Coronary artery (tissue), 2 donors: ENCODE data around the gene ZCWPW2.

Experiments
- DNase-seq: peaks from one replicate; pipeline ENCODE4 v3.0.0-alpha.2; 2017; ENCODE audit warnings: low spot score
- H3K27ac ChIP-seq, 2 donors: fragments of 200-600 bp; sonication (generic); one replicate each; pipeline ENCODE4 v1.5.1; 2016 to 2019
- H3K4me3 ChIP-seq: fragments of 200-600 bp; sonication (generic); 2 replicates; pipeline ENCODE4 v1.5.1; 2016; ENCODE audit warnings: mild to moderate bottlenecking, moderate library complexity
- TF ChIP-seq, protein P1 (sequence below): fragments of 200-600 bp; sonication (generic); IDR thresholded peaks from one replicate; pipeline ENCODE4 v1.5.1; 2019; ENCODE audit warnings: antibody characterized with exemption

ZCWPW2 gene

DNA sequence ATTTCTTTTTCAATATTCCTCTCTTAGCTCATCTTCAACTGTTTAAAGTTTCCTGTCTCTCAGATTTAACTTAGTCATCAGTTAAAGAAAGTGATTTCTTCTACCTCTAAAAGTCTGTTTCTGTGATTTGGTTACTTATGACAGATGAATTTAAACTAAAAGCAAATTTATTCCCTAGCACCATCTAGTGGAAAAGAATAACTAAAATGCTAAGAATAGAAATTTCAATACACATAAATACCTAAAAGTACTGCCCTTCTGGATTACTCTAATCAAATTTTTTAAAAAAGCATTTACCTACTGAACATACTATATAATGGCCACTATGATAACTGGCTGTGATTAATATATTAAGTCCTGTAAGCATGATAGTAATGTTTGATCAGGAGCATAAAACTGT is 14.0 kb upstream of the ZCWPW2 start:
- TF ChIP-seq, protein P1, sequence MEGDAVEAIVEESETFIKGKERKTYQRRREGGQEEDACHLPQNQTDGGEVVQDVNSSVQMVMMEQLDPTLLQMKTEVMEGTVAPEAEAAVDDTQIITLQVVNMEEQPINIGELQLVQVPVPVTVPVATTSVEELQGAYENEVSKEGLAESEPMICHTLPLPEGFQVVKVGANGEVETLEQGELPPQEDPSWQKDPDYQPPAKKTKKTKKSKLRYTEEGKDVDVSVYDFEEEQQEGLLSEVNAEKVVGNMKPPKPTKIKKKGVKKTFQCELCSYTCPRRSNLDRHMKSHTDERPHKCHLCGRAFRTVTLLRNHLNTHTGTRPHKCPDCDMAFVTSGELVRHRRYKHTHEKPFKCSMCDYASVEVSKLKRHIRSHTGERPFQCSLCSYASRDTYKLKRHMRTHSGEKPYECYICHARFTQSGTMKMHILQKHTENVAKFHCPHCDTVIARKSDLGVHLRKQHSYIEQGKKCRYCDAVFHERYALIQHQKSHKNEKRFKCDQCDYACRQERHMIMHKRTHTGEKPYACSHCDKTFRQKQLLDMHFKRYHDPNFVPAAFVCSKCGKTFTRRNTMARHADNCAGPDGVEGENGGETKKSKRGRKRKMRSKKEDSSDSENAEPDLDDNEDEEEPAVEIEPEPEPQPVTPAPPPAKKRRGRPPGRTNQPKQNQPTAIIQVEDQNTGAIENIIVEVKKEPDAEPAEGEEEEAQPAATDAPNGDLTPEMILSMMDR, result no peak
- DNase-seq, result no peak
- no peak overlapping the region for H3K27ac ChIP-seq
- no peak overlapping the region for H3K4me3 ChIP-seq

DNA sequence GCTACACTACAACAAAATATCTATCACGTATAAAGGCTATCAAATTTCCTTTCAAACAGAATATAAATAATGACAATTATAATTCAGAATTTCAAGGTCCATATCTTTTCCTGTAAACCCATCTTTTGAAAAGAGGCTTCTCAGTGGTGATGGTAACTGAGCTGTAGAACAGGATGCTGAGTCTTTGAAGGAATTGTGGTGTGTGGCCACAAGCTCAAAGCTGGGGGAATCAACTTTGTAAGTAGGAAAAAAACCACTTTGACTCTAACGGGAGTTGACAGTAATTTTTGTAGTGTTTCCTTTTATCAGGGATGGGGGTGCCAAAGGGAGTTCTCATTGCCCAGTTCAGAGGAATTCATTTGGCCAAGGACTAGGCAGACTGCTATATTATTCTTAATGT is 13.3 kb upstream of the ZCWPW2 start:
- no peak overlapping the region for H3K4me3 ChIP-seq
- no peak overlapping the region for H3K27ac ChIP-seq
- TF ChIP-seq, protein P1, result no peak
- no peak for DNase-seq

DNA sequence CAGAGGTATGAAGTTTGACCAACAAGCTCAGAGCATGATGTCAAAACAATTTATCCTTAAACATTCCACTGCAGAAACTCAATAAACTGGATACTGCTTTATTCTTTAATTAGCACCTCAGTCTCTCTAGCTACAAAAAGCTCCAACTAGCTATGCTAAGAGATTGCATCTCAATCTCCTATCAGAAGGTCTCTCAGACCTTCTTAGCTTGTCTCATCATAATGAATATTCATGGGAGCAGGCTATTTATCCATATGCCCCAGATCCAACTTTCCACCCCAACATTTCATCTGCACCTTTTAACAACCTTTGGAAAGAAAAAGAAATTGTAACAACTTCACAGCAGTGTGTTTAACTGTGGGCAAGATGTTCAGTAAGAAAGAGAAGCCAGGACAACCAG is 11.3 kb upstream of the ZCWPW2 start:
- Histone ChIP-seq H3K4me3 (no peak overlapping the region), H3K27ac (no peak overlapping the region)
- no peak for DNase-seq
- TF ChIP-seq, protein P1, result no peak

DNA sequence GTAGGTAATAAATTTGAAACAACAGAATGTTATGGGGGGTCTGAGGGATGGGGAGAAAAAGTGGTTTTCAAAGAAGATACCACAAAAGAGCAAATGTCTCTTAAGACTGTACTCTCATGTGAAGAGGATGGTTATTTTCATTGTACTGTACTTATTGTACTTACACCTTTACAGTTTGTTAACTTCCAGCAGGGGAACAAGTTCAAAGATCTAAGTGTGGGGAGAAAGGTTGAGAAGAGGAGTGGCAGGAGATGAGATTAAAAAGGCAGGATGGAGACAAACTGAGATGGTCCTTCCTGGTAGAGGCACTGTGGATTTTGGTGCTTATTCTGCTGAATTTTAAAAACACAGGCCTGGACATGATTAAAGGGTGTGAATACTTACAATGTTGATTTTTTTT is 5.4 kb upstream of the ZCWPW2 start:
- Histone ChIP-seq H3K4me3 (peak overlapping the region; percentile 55), H3K27ac (peak overlapping the region in 1 of 2 donors; percentile 56)
- TF ChIP-seq, protein P1, result no peak
- no peak for DNase-seq

DNA sequence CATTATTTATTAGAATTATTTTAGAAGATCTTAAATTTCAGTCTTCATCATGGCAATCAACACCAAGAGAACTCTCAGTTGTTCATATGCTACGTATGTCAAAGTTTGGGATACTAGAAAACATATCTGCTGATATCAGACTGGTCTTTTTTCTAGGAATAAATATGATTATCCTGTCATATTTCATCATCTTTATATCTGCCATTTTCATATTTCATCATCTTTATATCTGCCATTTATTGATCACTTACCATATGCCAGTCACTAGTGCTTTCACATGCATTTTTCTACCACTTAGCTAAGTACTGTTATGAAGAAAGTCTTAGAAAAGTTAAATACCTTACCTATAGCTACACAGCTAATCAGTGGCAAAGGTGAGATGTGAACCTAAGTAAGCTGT is 2.8 kb upstream of the ZCWPW2 start:
- DNase-seq, result no peak
- peak overlapping the region; percentile 96 for H3K4me3 ChIP-seq
- TF ChIP-seq, protein P1, result no peak
- peak overlapping the region in 1 of 2 donors; percentile 100 for H3K27ac ChIP-seq

DNA sequence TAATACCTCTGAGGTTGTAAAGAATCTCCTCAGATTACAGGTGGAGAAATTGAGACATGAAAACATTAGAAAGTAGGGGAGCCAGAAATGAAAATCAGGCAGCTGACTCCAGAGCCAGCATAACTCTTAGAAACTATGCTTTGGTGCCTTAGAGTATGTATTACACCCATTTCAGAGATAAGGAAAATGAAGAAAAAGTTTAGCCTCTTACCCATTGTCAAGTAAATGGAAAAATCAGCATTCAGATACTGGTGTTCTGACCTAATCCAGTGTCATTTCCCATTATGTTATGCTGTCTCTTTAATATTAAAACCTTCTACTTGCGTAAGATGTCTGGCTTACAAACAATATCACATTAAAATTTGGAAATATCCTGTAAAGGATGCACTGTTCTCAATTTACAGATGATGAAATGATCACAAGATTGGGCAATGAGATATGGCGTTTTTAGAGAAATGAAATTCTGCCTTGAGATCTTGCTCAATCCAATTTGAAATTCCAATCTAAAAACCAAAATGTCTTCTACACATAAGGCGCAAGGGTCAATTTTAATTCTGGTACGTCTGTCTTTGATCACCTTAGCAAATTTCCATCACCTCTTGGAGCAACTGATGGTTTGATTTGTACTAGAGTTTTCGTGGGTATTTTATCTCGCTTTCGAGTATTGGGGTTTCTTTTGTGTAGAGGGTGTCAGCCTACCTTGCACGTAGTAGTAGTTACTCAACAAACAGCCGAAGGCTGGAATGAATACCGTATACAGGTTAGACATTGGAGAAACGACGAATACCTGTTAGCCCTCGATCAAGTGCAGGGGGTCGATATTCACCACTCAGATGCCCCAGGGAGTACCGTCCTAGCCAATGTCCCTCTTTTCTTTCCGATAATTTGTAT is 902 bp upstream of the ZCWPW2 start:
- TF ChIP-seq, protein P1, result no peak
- H3K27ac ChIP-seq, result peak overlapping the region; percentile 99 to 100
- peak overlapping the region; percentile 96 for H3K4me3 ChIP-seq
- DNase-seq, result peak; percentile 57

DNA sequence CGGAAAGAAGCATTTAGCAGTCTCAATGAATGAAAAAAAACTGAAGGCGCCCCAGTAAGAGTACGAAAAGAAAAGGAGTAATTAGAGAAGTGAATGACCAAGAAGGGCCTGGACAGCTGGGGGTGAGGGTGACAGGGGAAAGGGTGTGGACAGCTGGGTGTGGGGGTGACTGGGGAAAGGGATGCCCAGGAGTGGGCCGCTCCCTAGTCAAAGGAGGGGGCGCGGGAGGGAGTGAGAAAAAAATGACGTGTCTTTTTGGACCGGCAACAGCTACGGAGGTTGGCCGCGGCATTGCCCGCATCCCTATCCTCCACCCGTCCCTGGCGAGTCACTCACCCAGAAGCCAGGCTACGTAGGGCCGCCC is 274 bp upstream of the ZCWPW2 start:
- no peak for DNase-seq
- Histone ChIP-seq H3K4me3 (peak overlapping the region; percentile 96), H3K27ac (peak overlapping the region; percentile 99 to 100)
- TF ChIP-seq, protein P1, result no peak
